NCI-H345 treated with DMSO at 0.1 percent for 48 hours (cell line): ENCODE results near the gene MRGPRD.

ENCODE experiments used
- DNase-seq: peaks from one replicate; lab custom pipeline; 2025; ENCODE audit not compliant: unreplicated experiment; lab: John Stamatoyannopoulos, UW

Gene MRGPRD, protein sequence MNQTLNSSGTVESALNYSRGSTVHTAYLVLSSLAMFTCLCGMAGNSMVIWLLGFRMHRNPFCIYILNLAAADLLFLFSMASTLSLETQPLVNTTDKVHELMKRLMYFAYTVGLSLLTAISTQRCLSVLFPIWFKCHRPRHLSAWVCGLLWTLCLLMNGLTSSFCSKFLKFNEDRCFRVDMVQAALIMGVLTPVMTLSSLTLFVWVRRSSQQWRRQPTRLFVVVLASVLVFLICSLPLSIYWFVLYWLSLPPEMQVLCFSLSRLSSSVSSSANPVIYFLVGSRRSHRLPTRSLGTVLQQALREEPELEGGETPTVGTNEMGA

DNA sequence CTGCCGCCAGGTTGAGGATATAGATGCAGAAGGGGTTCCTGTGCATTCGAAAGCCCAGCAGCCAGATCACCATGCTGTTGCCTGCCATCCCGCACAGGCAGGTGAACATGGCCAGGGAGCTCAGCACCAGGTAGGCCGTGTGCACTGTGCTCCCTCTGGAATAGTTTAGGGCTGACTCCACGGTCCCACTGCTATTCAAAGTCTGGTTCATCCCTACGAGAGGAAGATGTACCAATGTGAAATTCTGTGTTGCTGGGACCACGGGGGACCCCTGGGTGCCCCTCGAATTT, at the start of gene MRGPRD:
MRGPRD (minus strand) TSS at position 211 of the 290 bp plus-strand sequence; CDS start at position 211, 0 bp downstream.
- no peak for DNase-seq

DNA sequence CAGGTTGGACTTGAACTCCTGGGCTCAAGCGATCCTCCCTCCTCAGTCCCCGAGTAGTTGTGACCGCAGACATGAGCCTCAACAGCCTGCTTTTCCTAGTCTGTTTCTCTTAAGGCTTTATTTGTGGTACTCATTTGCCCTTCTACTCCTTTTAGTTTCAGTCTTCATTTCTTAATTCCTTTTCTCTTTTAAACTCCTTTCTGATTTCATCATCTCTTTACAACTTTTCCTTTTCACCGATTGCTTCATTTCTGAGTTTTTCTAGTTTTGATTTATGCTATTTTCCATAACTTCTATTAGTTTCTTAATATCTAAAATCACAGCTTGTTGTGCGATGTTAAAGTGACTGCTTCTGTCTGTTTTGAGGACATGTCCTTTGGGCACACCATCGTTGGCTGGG, 49.5 kb upstream of the MRGPRD start:
- no peak for DNase-seq

DNA sequence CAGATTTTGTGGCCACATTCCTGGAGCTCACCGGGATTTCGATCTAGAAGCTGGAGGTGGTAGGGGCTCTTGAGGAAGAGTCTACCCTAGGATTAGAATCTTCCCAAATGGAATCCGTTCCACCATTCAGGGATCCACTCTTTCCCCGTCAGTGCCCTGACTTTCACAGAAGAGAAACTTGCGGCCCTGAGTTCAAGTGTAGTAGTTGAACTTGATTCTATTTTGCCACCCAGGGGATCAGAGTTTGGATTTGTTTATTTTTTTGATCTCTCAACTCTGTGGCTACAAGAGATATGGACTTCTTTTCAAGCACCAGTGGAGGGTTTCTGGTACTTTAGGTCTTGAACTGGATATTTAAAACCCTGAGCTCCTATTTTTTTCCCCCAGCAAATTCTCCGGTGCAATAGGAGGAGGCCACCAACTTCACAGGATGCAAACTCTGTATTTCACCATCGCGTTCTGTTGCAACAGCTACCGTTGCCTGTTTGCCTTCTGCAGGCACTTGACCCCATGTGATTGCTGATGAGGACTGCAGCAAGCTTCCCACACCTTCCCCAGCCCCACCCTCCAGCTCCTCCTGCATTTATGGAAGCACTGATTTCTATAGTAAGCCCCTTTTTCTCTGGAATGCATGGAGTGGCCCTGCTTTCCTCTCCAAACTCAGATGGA, 47.1 kb upstream of the MRGPRD start:
- no peak for DNase-seq

DNA sequence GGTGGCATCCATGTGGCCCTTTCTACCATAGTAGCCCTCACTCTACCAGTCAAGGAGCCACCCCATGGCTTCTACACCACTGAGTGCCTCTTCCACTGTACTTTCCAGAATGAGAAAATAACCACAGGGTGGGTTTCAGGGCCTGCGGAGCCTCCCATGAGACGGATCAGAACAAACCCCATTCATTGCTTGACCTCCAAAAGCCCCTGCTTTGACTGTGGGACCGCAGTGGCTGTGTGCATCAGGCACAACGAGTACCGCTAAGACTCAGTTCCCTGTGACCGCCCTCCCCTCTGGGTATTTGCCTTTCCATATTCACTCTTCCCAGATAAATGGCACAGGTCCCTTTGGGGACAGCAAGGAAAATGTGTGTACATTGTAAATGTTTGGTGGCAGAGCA, 43.7 kb upstream of the MRGPRD start:
- no peak for DNase-seq

DNA sequence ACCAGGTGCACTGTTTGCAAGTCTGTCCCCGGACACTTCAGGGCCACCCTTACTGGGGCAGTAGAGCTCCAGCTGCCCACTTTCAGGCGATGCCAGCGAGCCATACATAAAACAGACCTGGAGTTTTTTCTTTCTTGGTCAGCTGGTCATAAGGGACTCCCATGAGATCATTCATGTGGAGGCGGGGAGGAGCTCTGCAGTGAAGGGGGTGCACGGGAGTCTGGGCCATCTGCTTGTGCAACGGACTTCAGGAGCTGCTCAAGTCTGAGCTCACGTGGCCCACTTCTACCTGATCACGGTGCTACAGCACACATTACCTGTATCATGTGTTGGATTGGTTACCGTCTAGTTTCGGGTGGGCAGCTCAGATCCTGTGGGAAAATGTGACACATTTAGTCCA, 41.5 kb upstream of the MRGPRD start:
- no peak for DNase-seq

DNA sequence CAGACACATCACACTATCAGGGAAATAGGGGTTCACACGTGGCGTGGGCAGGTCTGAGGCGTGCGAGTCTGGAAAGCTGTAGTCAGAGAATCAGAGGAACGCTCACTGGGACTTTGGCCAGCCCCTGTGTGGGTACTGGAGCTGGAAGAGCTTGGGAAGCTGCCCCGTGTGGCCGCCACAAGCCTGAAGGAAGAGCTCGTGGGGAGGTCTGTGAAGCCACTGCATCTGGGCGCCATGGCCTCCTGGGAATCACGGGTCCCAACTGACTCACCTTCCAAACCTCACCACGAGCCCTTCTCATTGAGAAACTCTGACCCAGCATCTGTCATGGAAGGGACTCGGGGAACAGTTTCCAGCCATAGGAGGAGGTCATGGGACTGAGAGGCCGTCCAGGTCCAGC, 38.1 kb upstream of the MRGPRD start:
- no peak for DNase-seq

DNA sequence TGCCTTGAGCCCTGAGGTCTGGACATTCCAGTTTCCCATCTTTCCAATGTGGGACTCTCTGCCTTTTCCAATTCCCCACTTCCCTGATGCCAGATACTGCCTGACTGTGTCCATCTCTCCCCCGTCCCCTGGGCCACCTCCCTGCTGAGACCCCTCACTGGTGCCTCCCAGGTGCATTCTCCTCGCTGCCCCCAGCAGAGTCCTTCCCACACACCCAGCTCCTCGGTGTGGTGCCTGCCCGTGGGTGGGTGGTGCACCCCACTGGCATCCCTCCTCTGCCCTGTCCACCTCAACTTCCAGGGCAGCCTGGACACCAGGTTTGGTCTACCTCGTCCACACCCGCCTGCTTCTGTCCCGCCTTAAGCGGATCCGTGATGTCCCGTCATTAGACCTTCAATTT, 37.2 kb upstream of the MRGPRD start:
- DNase-seq, result no peak

DNA sequence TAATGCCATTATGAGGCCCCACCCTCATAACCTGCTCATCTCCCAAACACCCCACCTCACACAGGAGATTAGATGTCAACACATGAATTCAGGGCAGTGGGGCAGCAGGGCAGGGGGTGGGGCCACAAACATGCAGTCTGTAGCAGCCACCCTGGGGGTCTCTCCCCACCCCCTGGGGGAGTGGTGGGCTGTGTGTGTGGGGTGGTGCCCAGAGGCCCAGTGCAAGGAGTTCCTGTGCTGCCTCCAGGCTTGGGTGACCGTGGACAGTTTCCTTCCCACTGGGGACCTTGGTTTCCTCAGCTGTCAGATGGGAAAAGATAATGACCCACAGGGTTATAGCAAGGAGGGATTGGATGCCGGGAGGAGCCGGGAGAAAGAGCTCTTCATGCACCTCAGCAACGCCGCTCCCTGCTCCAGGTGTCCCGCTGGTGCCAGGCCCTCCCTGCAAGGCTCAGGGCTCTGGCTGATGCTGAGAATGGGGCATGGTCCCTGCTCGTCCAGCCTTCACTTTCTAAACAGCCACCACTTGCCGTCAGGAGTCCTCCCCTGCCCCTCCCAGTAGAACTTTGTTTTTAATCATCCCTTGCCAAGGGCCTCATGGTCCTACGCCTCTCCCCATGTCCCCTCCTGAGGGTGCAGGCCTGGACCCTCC, 34.2 kb upstream of the MRGPRD start:
- DNase-seq, result no peak

DNA sequence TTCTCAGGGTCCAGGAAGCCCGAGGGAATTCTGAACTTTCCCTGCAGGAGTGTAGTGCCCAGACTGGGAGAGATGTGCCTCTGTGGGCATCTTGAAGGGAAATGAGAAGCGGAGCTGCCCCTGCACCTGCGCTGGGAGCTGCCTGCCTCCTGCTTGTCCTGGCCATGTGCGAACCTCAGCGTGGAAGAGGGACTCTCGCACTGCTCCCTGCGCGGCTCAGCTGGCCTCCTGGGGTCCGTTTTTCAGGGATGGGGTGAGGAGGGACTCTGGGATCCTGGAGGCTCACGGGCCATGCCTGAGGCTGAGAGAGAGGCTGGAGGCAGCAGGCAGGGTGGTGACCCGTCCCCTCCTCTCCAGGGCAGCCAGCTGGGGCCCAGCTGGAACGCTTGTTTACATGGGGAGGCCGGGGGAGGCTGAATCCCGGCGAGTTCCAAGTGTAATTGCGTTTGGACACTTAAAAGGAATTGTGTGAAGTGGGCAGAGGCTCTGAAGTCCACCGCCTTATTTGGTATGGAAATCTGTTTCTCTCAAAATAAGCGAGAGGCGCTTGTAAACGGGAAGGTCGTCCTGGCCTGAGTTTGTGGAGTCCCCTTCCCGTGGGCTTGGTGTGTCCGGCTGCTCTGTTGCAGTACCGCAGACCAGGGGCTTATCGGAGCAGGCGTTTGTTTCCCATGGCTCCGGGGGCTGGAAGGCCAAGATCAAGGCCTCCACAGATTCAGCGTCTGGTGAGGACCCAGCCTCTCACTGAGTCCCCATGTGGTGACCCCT, 33.5 kb upstream of the MRGPRD start:
- DNase-seq, result no peak

DNA sequence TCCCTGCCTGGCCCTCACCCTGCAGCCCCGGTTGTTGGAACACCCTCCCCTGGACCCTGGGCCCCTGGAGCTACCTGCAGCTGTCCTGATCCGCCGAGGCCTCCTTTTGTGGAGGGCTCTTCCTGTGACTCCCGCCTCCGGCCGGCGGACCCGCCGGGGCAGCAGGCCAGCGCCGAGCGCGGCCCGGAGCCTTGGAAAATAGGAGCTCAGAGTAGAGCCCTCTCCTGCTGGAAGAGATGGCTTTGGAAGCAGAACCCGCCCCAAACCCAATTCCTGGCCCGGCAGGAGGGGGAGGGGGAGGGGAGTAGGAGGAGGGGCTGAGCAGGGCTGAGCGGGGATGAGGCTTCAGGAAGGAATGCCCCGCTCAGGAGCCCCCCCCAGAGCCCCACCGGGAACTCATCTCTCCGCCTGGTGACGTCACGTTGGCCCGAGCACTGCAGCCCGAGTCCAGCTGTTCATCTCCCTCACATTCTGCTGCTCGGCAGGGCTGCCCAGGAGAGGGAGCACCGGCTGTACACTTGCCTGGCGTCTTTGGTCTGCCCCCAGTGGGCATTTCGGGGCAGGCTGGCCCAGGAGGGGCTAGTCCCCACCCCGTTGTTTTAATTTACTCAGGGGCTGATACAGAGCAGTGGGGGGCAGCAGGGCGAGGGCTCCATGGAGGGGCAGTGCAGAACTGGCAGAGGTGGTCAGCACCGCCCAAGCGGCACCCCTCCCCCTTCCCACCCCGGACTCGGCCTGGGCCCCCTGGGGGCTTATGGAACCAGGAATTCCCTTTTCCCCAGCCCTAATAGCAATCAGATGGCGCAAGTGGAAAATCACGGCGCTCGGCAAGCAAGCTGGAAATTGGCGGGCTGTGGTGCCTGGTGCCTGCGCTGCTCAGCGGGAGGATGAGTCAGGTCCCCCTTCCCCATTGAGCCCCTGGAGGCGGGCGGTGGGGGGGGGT, 32.5 kb upstream of the MRGPRD start, which contains the start of gene MRGPRF:
MRGPRF (minus strand) TSS at position 238 of the 943 bp plus-strand sequence. CDS start 3,345 bp downstream, outside the sequence.
- no peak for DNase-seq

DNA sequence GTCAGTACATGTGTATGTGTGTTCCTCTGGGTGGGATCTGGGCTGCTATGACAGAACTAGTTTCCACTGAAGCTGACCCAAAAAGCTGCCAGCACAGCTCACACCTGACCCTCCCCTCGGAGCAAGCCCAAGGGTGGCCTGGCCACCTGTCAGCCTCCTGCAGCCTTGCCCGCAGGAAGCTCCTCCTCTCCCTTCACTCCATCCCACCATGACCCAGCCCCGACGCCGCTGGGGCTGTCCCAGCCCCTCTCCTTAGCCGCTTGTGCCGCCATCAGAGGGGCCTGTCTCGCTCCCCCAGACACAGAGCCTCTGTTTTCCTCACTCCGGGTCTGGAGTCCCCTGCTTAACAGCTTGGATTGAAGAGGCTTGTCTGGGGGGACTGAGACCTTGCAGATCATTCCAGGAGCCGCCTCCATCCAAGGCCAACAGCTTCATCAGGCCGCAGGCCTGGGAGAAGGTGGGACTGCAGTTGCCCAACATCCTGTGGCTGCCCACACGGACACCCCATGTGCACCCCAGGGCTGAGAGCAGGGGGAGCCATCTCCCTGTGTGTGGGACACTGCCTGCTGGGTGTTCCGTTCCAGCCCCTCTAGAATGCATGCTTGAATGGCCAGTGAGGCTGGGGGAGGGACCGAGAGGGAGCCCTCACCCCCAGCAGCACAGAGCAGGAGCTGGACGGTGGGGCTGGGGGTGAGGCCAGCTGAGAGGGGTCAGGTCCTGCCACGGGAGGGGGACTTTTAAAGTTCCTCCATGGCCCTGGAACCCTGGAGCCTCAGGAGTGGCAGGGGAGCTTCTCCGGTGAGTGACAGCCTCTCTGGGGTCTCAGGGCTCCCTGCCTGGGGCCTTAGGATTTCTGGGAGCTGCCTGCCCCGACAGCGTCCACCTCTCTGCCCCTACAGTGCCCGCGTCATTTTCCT, 31.6 kb upstream of the MRGPRD start:
- no peak for DNase-seq

DNA sequence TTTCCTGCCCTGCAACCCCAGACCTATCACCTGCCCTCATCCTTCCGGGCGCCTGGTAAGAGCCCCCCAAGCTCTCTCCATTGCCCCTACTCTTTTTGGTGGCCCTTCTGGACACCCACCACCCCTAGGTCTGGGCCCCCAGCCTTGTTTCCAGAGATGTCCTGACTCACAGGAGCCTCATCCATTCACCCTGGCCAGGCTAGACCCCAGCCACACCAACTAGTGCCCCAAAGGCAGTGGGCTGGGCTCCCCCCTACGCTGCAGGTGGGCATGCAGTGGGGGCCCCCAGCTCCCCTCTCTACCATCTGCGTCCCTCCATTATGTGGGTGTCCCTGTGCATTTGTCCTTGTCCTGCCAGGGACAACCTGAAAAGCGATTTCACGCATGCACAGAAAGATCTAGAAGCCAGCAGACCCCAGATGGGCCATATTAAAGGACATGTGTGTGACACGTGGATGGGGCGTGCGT, 30.9 kb upstream of the MRGPRD start:
- DNase-seq, result no peak

DNA sequence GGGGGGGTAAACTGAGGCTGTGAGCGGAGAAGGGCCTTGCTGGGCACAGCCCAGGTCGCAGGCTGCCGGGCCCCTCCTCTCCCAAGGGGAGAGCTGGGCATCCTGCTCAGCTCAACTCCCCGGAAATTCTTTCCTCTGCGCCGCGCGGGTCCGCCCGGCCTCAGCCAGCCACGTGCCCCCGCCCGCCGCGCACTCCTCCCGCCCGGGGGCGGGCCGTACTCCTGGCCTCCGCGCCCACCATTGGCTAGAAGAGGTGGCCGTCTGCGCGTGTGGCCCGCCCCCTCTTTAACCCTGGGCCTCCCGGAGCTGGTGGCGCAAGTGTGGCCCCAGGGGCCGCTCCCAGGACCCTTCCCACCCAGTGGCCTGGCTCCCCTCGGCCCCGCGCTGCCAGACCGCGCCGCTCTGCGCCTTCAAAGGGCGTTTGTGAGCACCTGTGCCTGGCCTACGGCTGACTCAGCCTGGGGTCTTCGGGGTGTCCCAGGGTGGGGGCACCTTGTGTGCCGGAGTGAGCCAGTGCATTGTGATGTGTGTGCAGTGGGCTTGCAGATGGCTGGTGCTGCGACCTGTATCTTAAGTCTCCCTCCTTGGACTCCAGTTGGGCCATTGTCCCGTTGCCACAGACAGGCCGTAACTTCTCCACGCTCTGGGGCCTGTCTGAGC, 30.3 kb upstream of the MRGPRD start:
- no peak for DNase-seq

DNA sequence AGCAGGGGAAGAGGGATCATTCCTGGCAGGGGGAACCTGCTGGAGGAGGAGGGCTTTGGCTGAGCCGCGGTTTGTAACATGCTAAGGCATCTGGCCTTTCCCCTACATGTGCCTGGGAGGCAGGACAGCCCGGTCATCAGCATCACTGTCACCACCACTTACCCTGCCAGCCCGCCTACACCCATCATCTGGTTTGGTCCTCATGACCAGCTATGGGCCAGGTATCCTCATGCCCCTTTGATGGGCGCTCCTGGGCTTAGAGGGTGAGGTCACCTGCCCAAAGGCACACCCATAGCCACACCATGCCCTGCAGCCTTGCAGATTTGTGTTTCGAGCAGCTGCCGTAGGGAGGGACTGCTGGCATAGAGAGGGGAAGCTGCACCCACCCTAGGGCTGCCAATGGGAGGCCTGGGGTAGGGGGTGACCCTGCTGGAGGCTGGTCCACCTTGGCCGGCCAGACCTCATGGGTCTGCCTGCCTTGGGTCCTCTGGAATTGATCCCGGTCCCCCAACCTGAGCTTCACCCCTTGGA, 29.6 kb upstream of the MRGPRD start:
- no peak for DNase-seq

DNA sequence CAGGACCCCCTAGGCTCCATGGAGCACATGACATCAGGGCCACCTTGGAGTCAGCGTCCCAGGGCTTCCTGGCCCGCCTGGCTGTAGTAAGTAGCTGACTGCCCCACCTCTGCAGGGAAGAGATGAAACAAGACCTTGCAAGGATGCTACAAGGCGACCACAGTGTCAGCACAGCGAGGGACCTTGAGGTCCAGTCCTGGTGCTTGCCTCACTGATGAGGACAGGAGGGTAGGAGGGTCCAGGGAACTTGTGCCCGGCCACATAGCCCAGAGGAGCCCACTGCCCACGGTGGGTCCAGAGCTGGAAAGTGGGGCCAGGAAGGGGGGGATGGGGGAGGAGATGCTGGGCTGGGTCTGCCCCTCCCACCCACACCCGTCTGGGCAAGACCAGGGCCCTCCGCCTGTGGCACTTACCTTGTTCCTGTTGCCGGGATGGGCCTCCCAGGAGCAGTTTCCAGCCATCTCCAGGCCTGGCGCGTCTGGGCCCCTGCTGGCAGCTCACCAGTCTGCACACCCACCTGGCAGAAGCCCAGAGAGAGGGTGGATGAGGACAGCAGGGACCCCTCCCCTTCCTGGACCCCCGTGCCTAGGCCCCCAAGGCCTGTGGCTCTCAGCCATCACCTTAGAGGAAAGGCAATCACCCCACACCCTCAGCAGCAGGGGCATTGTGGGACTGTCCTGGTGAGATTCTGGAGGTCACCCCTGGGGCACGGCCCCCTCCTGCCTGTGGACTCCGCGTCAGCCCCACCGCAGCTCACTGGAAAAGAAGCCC, 28.8 kb upstream of the MRGPRD start:
- no peak for DNase-seq

DNA sequence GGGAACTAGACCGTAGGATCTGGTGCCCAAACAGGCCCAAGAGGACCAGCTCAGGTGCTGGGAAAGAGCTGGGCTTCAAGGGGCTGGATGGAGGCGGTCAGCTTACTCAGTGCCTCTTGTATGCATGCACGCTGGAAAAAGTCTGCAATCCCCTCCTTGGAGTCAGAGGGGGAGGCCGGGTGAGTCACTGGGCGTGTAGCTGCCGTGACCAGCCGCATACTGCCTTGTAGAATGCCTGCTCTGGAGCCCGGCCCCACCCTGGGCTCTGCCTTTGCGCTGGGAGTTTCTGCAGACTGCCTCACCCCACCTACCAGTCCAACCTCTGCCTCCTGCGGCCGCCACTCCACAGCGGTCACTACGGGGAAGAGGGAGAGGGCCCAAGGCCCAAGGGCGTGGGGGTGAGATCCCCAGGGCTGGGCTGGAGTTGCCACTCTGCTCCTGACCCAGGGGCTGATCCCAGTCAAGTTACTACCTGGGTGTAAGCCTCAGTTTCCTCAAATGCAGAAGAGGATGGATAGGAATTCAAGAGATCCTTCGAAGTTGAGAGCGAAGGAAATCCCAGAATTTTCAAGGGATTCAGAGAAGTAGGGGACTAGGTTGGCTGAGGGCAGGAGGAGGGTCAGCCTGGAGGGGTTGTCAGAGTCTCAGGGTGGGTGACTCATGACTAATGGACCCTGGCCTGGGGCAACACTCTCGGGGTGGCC, 28.1 kb upstream of the MRGPRD start:
- DNase-seq, result no peak

DNA sequence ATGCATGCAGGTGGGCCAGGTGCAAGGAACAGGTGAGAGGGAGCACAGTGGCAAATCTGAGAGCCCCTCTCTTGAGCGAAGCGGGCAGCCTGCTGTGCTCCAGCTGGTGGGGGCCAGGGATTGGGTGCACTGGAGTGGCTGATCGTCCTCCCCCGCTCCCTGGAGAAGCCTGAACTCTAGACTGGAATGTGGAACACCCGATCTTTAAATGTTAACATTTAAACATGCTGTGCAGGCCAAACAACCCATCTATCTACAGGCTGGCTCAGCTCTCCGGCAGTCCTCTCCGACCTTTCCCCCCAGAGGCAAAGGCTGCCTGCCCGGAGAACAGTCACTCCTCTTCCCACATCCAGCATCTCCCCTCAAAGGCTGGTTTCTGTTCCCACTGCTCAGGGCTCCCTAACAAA, 27.2 kb upstream of the MRGPRD start:
- no peak for DNase-seq
